ENCODE results near the gene RLN1. TPM values are rescaled to one million over a fixed set of nuclear protein-coding genes. Genes with fewer than 3 reads are reported as not detected.

The RLN1 gene
- total and polyA plus RNA-seq, 2 donors (not counting 1 experiment from before 2014, with no cell fraction given): 0.60 to 1.4 TPM

DNA sequence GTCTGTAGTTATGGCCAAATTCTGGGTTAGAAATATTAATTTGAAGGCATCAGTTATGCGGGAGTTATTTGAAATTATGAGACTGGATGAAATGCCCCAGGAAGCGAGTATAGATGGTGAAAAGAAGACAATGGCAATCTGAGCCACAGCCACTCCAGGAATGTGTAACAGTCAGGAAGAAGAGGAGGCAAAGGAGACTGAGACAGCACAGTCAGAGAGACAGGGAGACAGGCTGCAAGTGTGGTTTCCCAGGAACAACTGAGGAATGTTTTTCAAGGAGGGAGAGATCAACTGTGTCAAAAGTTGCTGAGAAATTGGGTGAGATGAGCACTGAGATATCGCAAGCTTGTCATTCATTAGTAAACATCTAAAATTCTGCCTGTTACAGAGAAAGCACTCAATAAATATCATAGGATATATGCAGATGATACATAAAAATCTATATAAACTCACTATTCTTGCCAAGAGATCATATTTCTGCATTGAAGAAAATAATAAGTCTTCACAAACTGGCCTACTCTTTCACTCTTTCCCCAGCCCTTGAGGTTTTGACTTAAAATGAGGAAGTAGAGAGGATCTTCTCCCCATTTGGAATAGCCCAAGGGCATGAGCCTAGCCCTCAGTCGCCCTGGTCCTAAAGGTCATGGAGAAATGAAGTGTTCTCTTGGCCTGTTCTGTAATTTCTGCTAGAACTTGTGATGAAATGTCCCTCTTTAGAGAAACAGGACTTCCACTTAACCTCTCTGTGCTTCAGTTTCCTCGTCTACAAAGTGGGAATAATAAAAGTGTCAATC, 48.5 kb upstream of the RLN1 start:
- H3K9me3 Mint-ChIP-seq (ENCODE audit: insufficient read depth): no peaks in the 10 kb centered on the region
- DNase-seq (no peak), ATAC-seq (ENCODE audit: low read depth) (no peak)
- peaks cover 0 to under 1% of the 10 kb centered on the region in 2 donors for H3K4me1 ChIP-seq (ENCODE audit: control insufficient read depth in 2 of 2, insufficient read depth in 2 of 2, low read length in 2 of 2)
- H2AFZ ChIP-seq (ENCODE audit: insufficient read depth, low read depth, low read length, poor library complexity, severe bottlenecking): no peak overlapping the region
- H3K27me3 ChIP-seq (replicated peaks in 1 of 4; ENCODE audit: control extremely low read depth in 1 of 4, control insufficient read depth in 3 of 4, insufficient read depth in 4 of 4, low read length in 3 of 4): no peaks in the 10 kb centered on the region
- WGBS (ENCODE audit: insufficient coverage): 100% methylated on average over 3 of the region's 5 CpGs
- no peak overlapping the region for H3K9ac ChIP-seq (ENCODE audit: low read length)
- CTCF ChIA-PET: no interaction called here
- H3K4me1 Mint-ChIP-seq: no peaks in the 10 kb centered on the region
- H3K27ac ChIP-seq (ENCODE audit: low read length in 2 of 2): no peak overlapping the region
- POLR2A ChIA-PET: no interaction called here
- no peak for TF ChIP-seq EZH2 (IDR thresholded peaks at IDR 0.05; ENCODE audit: borderline replicate concordance, insufficient read depth, low read depth, low read length, poor library complexity, severe bottlenecking)
- TF ChIP-seq, protein P1, sequence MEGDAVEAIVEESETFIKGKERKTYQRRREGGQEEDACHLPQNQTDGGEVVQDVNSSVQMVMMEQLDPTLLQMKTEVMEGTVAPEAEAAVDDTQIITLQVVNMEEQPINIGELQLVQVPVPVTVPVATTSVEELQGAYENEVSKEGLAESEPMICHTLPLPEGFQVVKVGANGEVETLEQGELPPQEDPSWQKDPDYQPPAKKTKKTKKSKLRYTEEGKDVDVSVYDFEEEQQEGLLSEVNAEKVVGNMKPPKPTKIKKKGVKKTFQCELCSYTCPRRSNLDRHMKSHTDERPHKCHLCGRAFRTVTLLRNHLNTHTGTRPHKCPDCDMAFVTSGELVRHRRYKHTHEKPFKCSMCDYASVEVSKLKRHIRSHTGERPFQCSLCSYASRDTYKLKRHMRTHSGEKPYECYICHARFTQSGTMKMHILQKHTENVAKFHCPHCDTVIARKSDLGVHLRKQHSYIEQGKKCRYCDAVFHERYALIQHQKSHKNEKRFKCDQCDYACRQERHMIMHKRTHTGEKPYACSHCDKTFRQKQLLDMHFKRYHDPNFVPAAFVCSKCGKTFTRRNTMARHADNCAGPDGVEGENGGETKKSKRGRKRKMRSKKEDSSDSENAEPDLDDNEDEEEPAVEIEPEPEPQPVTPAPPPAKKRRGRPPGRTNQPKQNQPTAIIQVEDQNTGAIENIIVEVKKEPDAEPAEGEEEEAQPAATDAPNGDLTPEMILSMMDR (IDR thresholded peaks at IDR 0.05): no peak
- no peak overlapping the region for H3K4me2 ChIP-seq (replicated peaks; ENCODE audit: low read depth, low read length, poor library complexity, severe bottlenecking)
- no peaks in the 10 kb centered on the region for H3K9me3 ChIP-seq (ENCODE audit: control extremely low read depth in 1 of 3, control insufficient read depth in 2 of 3, insufficient read depth in 1 of 3, low read length in 2 of 3)
- no peak overlapping the region for H3K4me3 ChIP-seq (ENCODE audit: control extremely low read depth in 1 of 5, extremely low read depth in 1 of 5, insufficient read depth in 1 of 5, low read depth in 2 of 5, low read length in 4 of 5)
- no peaks in the 10 kb centered on the region for H4K20me1 ChIP-seq (ENCODE audit: control insufficient read depth, insufficient read depth, low read length, poor library complexity, severe bottlenecking)
- H3K27ac Mint-ChIP-seq: no peak overlapping the region
- no peak overlapping the region for H3K4me3 Mint-ChIP-seq
- no peaks in the 10 kb centered on the region for H3K27me3 Mint-ChIP-seq
- intact Hi-C loops (cut with micrococcal nuclease): no loop called here
- no peaks in the 10 kb centered on the region for H3K79me2 ChIP-seq (ENCODE audit: control insufficient read depth, insufficient read depth, low read length)
- H3K36me3 ChIP-seq (replicated peaks in 1 of 2; ENCODE audit: control extremely low read depth in 1 of 2, control insufficient read depth in 1 of 2, extremely low read depth in 1 of 2, insufficient read depth in 2 of 2, low read length in 1 of 2): no peaks in the 10 kb centered on the region

DNA sequence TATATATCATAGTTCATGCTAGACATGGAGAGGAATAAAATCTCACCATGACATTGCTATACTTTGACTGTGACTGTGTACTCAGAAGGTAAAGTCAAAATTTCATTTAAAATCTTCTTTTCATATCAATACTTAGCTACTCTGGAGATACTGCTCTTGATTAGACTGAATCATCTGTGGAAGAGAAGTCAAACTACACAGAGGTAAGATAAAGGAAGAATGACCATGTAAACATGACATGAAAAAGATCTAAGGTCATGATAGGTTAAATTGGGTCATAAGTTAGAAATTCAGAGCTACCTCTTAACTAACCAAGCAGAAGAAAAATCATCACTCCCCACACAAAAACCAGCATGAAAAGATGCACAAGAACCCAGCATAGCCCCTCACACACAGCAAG, 44.8 kb upstream of the RLN1 start:
- TF ChIP-seq, protein P1 (IDR thresholded peaks at IDR 0.05): no peak
- Mint-ChIP-seq H3K9me3 (ENCODE audit: insufficient read depth) (no peaks in the 10 kb centered on the region), H3K4me1 (peaks cover 15% of the 10 kb centered on the region), H3K27me3 (no peaks in the 10 kb centered on the region), H3K27ac (no peak overlapping the region), H3K4me3 (no peak overlapping the region)
- Histone ChIP-seq H3K27me3 (replicated peaks in 1 of 4; ENCODE audit: control extremely low read depth in 1 of 4, control insufficient read depth in 3 of 4, insufficient read depth in 4 of 4, low read length in 3 of 4) (no peaks in the 10 kb centered on the region), H4K20me1 (ENCODE audit: control insufficient read depth, insufficient read depth, low read length, poor library complexity, severe bottlenecking) (no peaks in the 10 kb centered on the region), H3K9me3 (ENCODE audit: control extremely low read depth in 1 of 3, control insufficient read depth in 2 of 3, insufficient read depth in 1 of 3, low read length in 2 of 3) (peaks cover 0 to 3% (median 0%) of the 10 kb centered on the region in 3 donors), H3K27ac (ENCODE audit: low read length in 2 of 2) (no peak overlapping the region), H3K79me2 (ENCODE audit: control insufficient read depth, insufficient read depth, low read length) (no peaks in the 10 kb centered on the region), H3K4me1 (ENCODE audit: control insufficient read depth in 2 of 2, insufficient read depth in 2 of 2, low read length in 2 of 2) (peaks cover 5 to 13% of the 10 kb centered on the region in 2 donors), H3K4me2 (replicated peaks; ENCODE audit: low read depth, low read length, poor library complexity, severe bottlenecking) (no peak overlapping the region), H3K9ac (ENCODE audit: low read length) (no peak overlapping the region), H3K36me3 (replicated peaks in 1 of 2; ENCODE audit: control extremely low read depth in 1 of 2, control insufficient read depth in 1 of 2, extremely low read depth in 1 of 2, insufficient read depth in 2 of 2, low read length in 1 of 2) (peaks cover 0 to 2% of the 10 kb centered on the region in 2 experiments), H3K4me3 (ENCODE audit: control extremely low read depth in 1 of 5, extremely low read depth in 1 of 5, insufficient read depth in 1 of 5, low read depth in 2 of 5, low read length in 4 of 5) (no peak overlapping the region), H2AFZ (ENCODE audit: insufficient read depth, low read depth, low read length, poor library complexity, severe bottlenecking) (no peak overlapping the region)
- CTCF ChIA-PET: no interaction called here
- no peak for ATAC-seq (ENCODE audit: low read depth)
- intact Hi-C loops (cut with micrococcal nuclease): no loop called here
- no peak for DNase-seq
- POLR2A ChIA-PET: no interaction called here
